GM13977 (cell line): Measurements from ENCODE around the gene SASH3.

Source experiments
- DNase-seq: peaks from one replicate; pipeline ENCODE4 v3.0.0; 2012; ENCODE audit warnings: low spot score
- CTCF ChIP-seq: IDR thresholded peaks from 2 replicates; pipeline ENCODE4 v1.5.1; 2012; ENCODE audit warnings: mild to moderate bottlenecking, control low read depth; ENCODE audit not compliant: insufficient read depth; ENCODE audit errors: extremely low read depth, missing control alignments
- in situ Hi-C: fragments of 300-500 bp; cut with MboI; formaldehyde crosslinking; loops from one replicate; pipeline ENCODE4 v1.12.0; 2022; ENCODE audit warnings: low sequenced_read_pairs, low pct_unique_long_range_greater_than_20kb, mixed read lengths, inconsistent platforms; ENCODE audit not compliant: unreplicated experiment

SASH3 gene

GRCh38 chrX:129843459-129844306, 63.9 kb downstream of the SASH3 start, which contains the start of gene ZDHHC9:
Gene ZDHHC9 (minus strand): TSS chrX:129843886. CDS start chrX:129841945, 1,941 bp downstream.
- no peak for TF ChIP-seq CTCF
- DNase-seq = peak; percentile 90
- in situ Hi-C loops = no loop called here
